IMR-90 (cell line): Measurements from ENCODE around the gene SYNE2. TPM values are rescaled to one million over a fixed set of nuclear protein-coding genes. Genes with fewer than 3 reads are reported as not detected.

Experiments used
- ATAC-seq: fragments of 200-7000 bp; cut with Tn5 transposase; 2 replicates; pipeline ENCODE4 v1.9.1; 2020; ENCODE audit warnings: low read depth, mild to moderate bottlenecking, moderate library complexity
- BruUV-seq: library from RNA; stranded (reverse); fragments of 400-500 nt; replicated peaks from 2 replicates; lab custom pipeline; 2021; lab: Mats Ljungman, UMichigan
- CTCF ChIA-PET: fragments of 300-600 bp; formaldehyde crosslinking; extraction: SDS; loops from one replicate; lab custom pipeline; 2021; ENCODE audit warnings: antibody characterized with exemption; lab: Yijun Ruan, JAX
- POLR2A ChIA-PET: fragments of 300-600 bp; sonication (Branson Sonifier 250); formaldehyde crosslinking; loops from one replicate; lab custom pipeline; 2022; ENCODE audit warnings: antibody characterized with exemption; ENCODE audit not compliant: unreplicated experiment; lab: Charles Lee
- DNase-seq: peaks from one replicate; pipeline ENCODE4 v3.0.0; 2013
- H2AFZ ChIP-seq: replicated peaks from 2 replicates; pipeline ENCODE3; 2013; ENCODE audit warnings: low read length, mild to moderate bottlenecking; ENCODE audit not compliant: poor library complexity
- H2AK5ac ChIP-seq: 2 replicates; pipeline ENCODE4 v1.6.1; 2013; ENCODE audit warnings: low read depth, low read length, inconsistent platforms
- H2AK9ac ChIP-seq: replicated peaks from 2 replicates; pipeline ENCODE3; 2013; ENCODE audit warnings: mild to moderate bottlenecking, low read depth, low read length, moderate library complexity; ENCODE audit not compliant: poor library complexity
- H2BK120ac ChIP-seq: 2 replicates; pipeline ENCODE4 v1.6.1; 2013; ENCODE audit warnings: low read depth, low read length, inconsistent platforms
- H2BK15ac ChIP-seq: 3 replicates; pipeline ENCODE4 v1.6.1; 2013; ENCODE audit warnings: low read depth, low read length, inconsistent platforms
- H2BK20ac ChIP-seq: 2 replicates; pipeline ENCODE4 v1.6.1; 2013; ENCODE audit warnings: low read depth, mild to moderate bottlenecking, inconsistent platforms, low read length, moderate library complexity
- H2BK5ac ChIP-seq: 2 replicates; pipeline ENCODE4 v1.6.1; 2013; ENCODE audit warnings: mild to moderate bottlenecking, low read depth, low read length, inconsistent platforms; ENCODE audit not compliant: poor library complexity, severe bottlenecking
- H3K14ac ChIP-seq: replicated peaks from 2 replicates; pipeline ENCODE4 v1.6.1; 2013; ENCODE audit warnings: low read depth, low read length, inconsistent platforms
- H3K18ac ChIP-seq: 2 replicates; pipeline ENCODE4 v1.6.1; 2013; ENCODE audit warnings: low read depth, low read length, control low read depth
- H3K23ac ChIP-seq: 2 replicates; pipeline ENCODE4 v1.6.1; 2013; ENCODE audit warnings: low read depth, low read length, inconsistent platforms
- H3K27ac ChIP-seq: 2 replicates; pipeline ENCODE4 v1.5.1; 2013; ENCODE audit warnings: mild to moderate bottlenecking, control low read depth, low read length; ENCODE audit not compliant: insufficient read depth
- H3K27me3 ChIP-seq: 2 replicates; pipeline ENCODE4 v1.6.1; 2013; ENCODE audit warnings: low read length; ENCODE audit not compliant: control insufficient read depth, insufficient read depth
- H3K36me3 ChIP-seq: 2 replicates; pipeline ENCODE4 v1.6.1; 2013; ENCODE audit warnings: low read length, mixed read lengths; ENCODE audit not compliant: control insufficient read depth, insufficient read depth
- H3K4ac ChIP-seq: 2 replicates; pipeline ENCODE4 v1.6.1; 2013; ENCODE audit warnings: low read depth, low read length, inconsistent platforms
- H3K4me1 ChIP-seq: 2 replicates; pipeline ENCODE4 v1.6.1; 2013; ENCODE audit warnings: low read length, mixed read lengths; ENCODE audit not compliant: control insufficient read depth, insufficient read depth
- H3K4me2 ChIP-seq: 2 replicates; pipeline ENCODE4 v1.6.1; 2013; ENCODE audit warnings: low read depth, mild to moderate bottlenecking, control low read depth, low read length, moderate library complexity
- H3K4me3 ChIP-seq: 2 replicates; pipeline ENCODE4 v1.5.1; 2013; ENCODE audit warnings: low read depth, mild to moderate bottlenecking, control low read depth, low read length, moderate library complexity; ENCODE audit not compliant: insufficient read depth
- H3K56ac ChIP-seq: 2 replicates; pipeline ENCODE4 v1.6.1; 2013; ENCODE audit warnings: low read length, inconsistent platforms; ENCODE audit not compliant: insufficient read depth; ENCODE audit errors: extremely low read depth
- H3K79me1 ChIP-seq, 2 experiments: 2 replicates each; pipeline ENCODE4 v1.6.1; 2013; ENCODE audit warnings: low read length in 2 of 2, inconsistent platforms in 1 of 2, low read depth in 1 of 2
- H3K9ac ChIP-seq: 2 replicates; pipeline ENCODE4 v1.6.1; 2013; ENCODE audit warnings: low read depth, low read length, control low read depth
- H3K9me1 ChIP-seq: 2 replicates; pipeline ENCODE4 v1.6.1; 2013; ENCODE audit warnings: low read length, inconsistent platforms; ENCODE audit not compliant: insufficient read depth
- H3K9me3 ChIP-seq: 2 replicates; pipeline ENCODE4 v1.6.1; 2013; ENCODE audit warnings: low read length; ENCODE audit not compliant: control insufficient read depth, insufficient read depth
- H4K20me1 ChIP-seq: 2 replicates; pipeline ENCODE4 v1.6.1; 2013; ENCODE audit warnings: low read length, inconsistent platforms; ENCODE audit not compliant: insufficient read depth
- H4K5ac ChIP-seq: 2 replicates; pipeline ENCODE4 v1.6.1; 2013; ENCODE audit warnings: mild to moderate bottlenecking, low read depth, low read length, control low read depth
- H4K8ac ChIP-seq, 2 experiments: 2 replicates each; pipeline ENCODE4 v1.6.1; 2013; ENCODE audit warnings: low read depth in 2 of 2, low read length in 2 of 2, control low read depth in 1 of 2, inconsistent platforms in 1 of 2
- H4K91ac ChIP-seq: 2 replicates; pipeline ENCODE4 v1.6.1; 2013; ENCODE audit warnings: low read depth, low read length, inconsistent platforms; ENCODE audit not compliant: insufficient read depth
- BHLHE40 ChIP-seq: fragments of 150-350 bp; IDR thresholded peaks from 2 replicates; pipeline ENCODE4 v1.6.1; 2016; ENCODE audit warnings: mild to moderate bottlenecking, low read depth, low read length
- CEBPB ChIP-seq: IDR thresholded peaks from 2 replicates; pipeline ENCODE4 v1.6.1; 2012; ENCODE audit warnings: low read depth, low read length, improper control_type of control experiment
- CHD1 ChIP-seq: IDR thresholded peaks from 2 replicates; pipeline ENCODE4 v1.6.1; 2012; ENCODE audit warnings: low read depth, low read length, improper control_type of control experiment
- CTCF ChIP-seq: conservative IDR thresholded peaks from 2 replicates; pipeline ENCODE4 v1.5.1; 2012; ENCODE audit warnings: mild to moderate bottlenecking, low read depth, low read length, improper control_type of control experiment
- ELK1 ChIP-seq: fragments of 150-350 bp; IDR thresholded peaks from 2 replicates; pipeline ENCODE4 v1.6.1; 2016; ENCODE audit warnings: low read depth, mild to moderate bottlenecking, low read length, moderate library complexity, borderline replicate concordance
- FOS ChIP-seq: fragments of 150-350 bp; IDR thresholded peaks from 2 replicates; pipeline ENCODE4 v1.6.1; 2016; ENCODE audit warnings: low read depth, low read length
- MAFK ChIP-seq: IDR thresholded peaks from 2 replicates; pipeline ENCODE4 v1.6.1; 2012; ENCODE audit warnings: low read depth, low read length, improper control_type of control experiment
- MAZ ChIP-seq: IDR thresholded peaks from 2 replicates; pipeline ENCODE4 v1.6.1; 2012; ENCODE audit warnings: low read depth, mild to moderate bottlenecking, low read length, improper control_type of control experiment, moderate library complexity, borderline replicate concordance
- MXI1 ChIP-seq: IDR thresholded peaks from 2 replicates; pipeline ENCODE4 v1.6.1; 2012; ENCODE audit warnings: low read depth, mild to moderate bottlenecking, low read length, moderate library complexity, borderline replicate concordance
- NFE2L2 ChIP-seq: fragments of 150-350 bp; IDR thresholded peaks from 2 replicates; pipeline ENCODE4 v1.6.1; 2016; ENCODE audit warnings: low read depth, mild to moderate bottlenecking, low read length
- POLR2A ChIP-seq: IDR thresholded peaks from 2 replicates; pipeline ENCODE4 v1.6.1; 2012; ENCODE audit warnings: mild to moderate bottlenecking, low read depth, low read length
- RAD21 ChIP-seq: IDR thresholded peaks from 2 replicates; pipeline ENCODE4 v1.6.1; 2012; ENCODE audit warnings: low read length, improper control_type of control experiment
- RCOR1 ChIP-seq: IDR thresholded peaks from 2 replicates; pipeline ENCODE4 v1.6.1; 2012; ENCODE audit warnings: mild to moderate bottlenecking, low read length, improper control_type of control experiment; ENCODE audit not compliant: insufficient replicate concordance
- RFX5 ChIP-seq: IDR thresholded peaks from 2 replicates; pipeline ENCODE4 v1.8.0; 2012; ENCODE audit warnings: low read depth, mild to moderate bottlenecking, low read length, moderate library complexity
- SMC3 ChIP-seq: fragments of 150-350 bp; IDR thresholded peaks from 2 replicates; pipeline ENCODE4 v1.6.1; 2016; ENCODE audit warnings: low read depth, mild to moderate bottlenecking, antibody characterized with exemption, low read length, moderate library complexity
- USF2 ChIP-seq: fragments of 150-350 bp; IDR thresholded peaks from 2 replicates; pipeline ENCODE4 v1.6.1; 2017; ENCODE audit warnings: mild to moderate bottlenecking, antibody characterized with exemption, low read length, low read depth
- WGBS, 2 experiments: methylation state at CpG; one replicate each; pipeline versions ENCODE4 v1.1.5 to v1.1.7; 2013; ENCODE audit warnings: missing lambda C conversion rate in 2 of 2; ENCODE audit not compliant: insufficient read length in 1 of 2; ENCODE audit errors: extremely low coverage in 2 of 2; 5-methylcytosine and 5-hydroxymethylcytosine counted together
- dilution Hi-C: fragments of 300-500 bp; cut with HindIII; formaldehyde crosslinking; loops from one replicate; pipeline ENCODE4 v1.14.3; 2018; ENCODE audit warnings: low sequenced_read_pairs; ENCODE audit not compliant: unreplicated experiment
- in situ Hi-C: fragments of 300-500 bp; cut with MboI; formaldehyde crosslinking; loops from 3 replicates; pipeline ENCODE4 v1.14.3; 2019; ENCODE audit warnings: low sequenced_read_pairs, inconsistent platforms, mixed read lengths
- intact Hi-C: fragments of 100-400 bp; cut with micrococcal nuclease; formaldehyde crosslinking; loops from 2 replicates; pipeline ENCODE4 v1.10.0; 2022
- polyA plus RNA-seq, 3 experiments: library from polyadenylated mRNA; depleted of rRNA; stranded (reverse); fragments of >200 nt; gene quantifications; 2 replicates each; pipeline ENCODE4 v1.2.3, GENCODE V29; 2012; ENCODE audit warnings: low replicate concordance in 1 of 3
- total RNA-seq: library from RNA; depleted of rRNA; stranded (reverse); fragments of >200 nt; gene quantifications from 2 replicates; pipeline ENCODE4 v1.2.3, GENCODE V29; 2012

Gene SYNE2
- total and polyA plus RNA-seq, 2 of the 4 experiments (the other 2 are of a cell fraction): 5.2 to 28.9 TPM

- H3K27ac ChIP-seq: no peak overlapping the region
- H2BK20ac ChIP-seq: no peak overlapping the region
- no TSS peak for BruUV-seq
- no CpG with 5 or more reads among the region's 6 CpGs for WGBS, 2 experiments
- H2BK5ac ChIP-seq: no peak overlapping the region
- no peak overlapping the region for H3K4me2 ChIP-seq
- no peak overlapping the region for H3K18ac ChIP-seq
- no peak overlapping the region for H4K8ac ChIP-seq
- no peaks in the 10 kb centered on the region for H3K9me3 ChIP-seq
- DNase-seq: no peak
- H4K91ac ChIP-seq: no peak overlapping the region
- no peaks in the 10 kb centered on the region for H4K20me1 ChIP-seq
- TF ChIP-seq NFE2L2 (no peak), RCOR1 (no peak), CTCF (no peak), RFX5 (no peak), SMC3 (no peak), USF2 (no peak), RAD21 (no peak), MXI1 (no peak), CHD1 (no peak), CEBPB (no peak), ELK1 (no peak), MAZ (no peak), FOS (no peak), MAFK (no peak), BHLHE40 (no peak), POLR2A (no peak)
- no peak overlapping the region for H3K23ac ChIP-seq
- no peak overlapping the region for H3K4me3 ChIP-seq
- no peak overlapping the region for H3K14ac ChIP-seq
- H3K36me3 ChIP-seq: no peaks in the 10 kb centered on the region
- H2BK120ac ChIP-seq: no peak overlapping the region
- no peaks in the 10 kb centered on the region for H3K79me1 ChIP-seq
- no peak overlapping the region for H3K56ac ChIP-seq
- H2AFZ ChIP-seq: no peak overlapping the region
- ChIA-PET POLR2A (no interaction called here), CTCF (no interaction called here)
- dilution Hi-C loops: no loop called here
- no peaks in the 10 kb centered on the region for H3K27me3 ChIP-seq
- H2AK9ac ChIP-seq: no peak overlapping the region
- H3K4me1 ChIP-seq: no peaks in the 10 kb centered on the region
- H2AK5ac ChIP-seq: no peak overlapping the region
- intact Hi-C loops: loop anchor here (10.0 kb wide), 2 partner anchors 138 to 188 kb away; partner anchors contain the start of gene SYNE2
- H3K4ac ChIP-seq: no peak overlapping the region
- H3K9ac ChIP-seq: no peak overlapping the region
- H3K9me1 ChIP-seq: no peaks in the 10 kb centered on the region
- no peak for ATAC-seq
- H4K5ac ChIP-seq: no peak overlapping the region
- in situ Hi-C loops: no loop called here
- no peak overlapping the region for H2BK15ac ChIP-seq
These were observed 140.1 kb downstream of the SYNE2 start for GRCh38 chr14:63992858-63993257.
